HG03159 (cell line): ENCODE data around the gene COL17A1.
A peak's percentile ranks its signal among the peaks of the same experiment; 100 is the strongest.

Experiments used
- ATAC-seq: cut with Tn5 transposase; IDR thresholded peaks from one replicate; pipeline ENCODE4 v1.9.1; 2021; ENCODE audit warnings: mild to moderate bottlenecking, moderate library complexity; ENCODE audit not compliant: unreplicated experiment

Gene COL17A1

DNA sequence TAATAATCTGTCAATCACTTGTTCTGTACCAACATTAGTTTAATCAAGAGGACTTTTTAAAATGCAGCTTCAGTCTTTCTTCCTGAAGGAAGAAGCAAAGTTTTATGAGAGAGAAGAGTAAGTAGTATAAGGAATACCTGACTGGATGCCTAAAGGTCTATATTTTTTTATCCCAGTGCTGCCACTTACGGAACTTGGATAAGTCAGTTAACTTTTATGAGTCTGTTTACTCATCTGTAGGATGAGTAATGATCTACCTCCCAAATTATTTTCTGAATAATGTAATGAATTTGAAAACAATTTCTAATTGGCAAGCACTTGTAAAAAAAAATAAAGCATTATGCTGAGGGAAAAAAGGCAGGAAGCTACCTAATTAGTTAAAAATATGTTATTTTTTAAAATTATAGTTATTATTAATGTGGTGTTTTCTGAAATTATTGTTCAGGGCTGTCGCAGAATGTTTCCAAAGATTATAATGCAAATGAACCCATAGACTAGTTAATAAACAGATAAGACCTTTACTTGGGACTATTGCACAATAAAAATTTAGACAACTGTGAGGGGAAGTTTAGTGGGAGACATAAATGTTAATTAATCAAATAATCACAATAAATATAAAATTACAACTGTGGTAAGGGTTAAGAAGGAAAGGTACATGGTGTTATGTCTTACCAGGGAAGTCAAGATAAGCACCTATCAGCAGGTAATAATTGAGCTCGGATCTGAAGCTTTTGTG lies 94.1 kb downstream of the COL17A1 start:
- no peak for ATAC-seq

DNA sequence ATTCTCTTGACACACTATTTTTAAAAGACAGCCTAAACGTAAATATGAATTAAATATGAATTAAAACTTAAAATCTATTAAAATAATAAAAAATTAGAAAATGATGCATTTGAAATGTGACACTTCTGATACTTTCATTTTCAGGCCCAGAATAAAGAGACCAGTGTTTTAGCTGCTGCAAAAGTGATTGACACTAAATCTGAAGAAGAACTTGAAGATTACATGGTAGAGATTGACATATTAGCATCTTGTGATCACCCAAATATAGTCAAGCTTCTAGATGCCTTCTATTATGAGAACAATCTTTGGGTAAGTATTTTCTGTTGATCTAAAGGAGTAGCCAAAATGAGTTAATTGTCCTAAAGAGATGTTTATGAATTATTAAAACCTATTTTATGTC lies 95.1 kb downstream of the COL17A1 start:
- ATAC-seq = no peak

DNA sequence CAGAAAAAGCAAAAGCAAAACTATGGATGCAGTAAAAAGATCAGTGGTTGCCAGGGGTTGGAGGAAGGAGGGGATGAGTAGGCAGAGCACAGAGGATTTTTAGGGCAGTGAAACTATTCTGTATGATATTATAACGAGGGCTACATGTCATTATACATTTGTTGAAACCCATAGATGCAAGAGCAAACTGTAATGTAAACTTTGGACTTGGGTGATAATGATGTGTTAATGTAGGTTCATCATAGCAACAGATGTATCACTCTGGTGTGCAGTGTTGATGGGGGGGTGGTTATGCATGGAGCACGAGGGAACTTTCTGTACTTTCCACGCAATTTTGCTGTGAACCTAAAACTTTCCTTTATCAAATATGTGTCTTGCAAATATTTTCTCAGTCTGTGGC lies 95.6 kb downstream of the COL17A1 start:
- no peak for ATAC-seq

DNA sequence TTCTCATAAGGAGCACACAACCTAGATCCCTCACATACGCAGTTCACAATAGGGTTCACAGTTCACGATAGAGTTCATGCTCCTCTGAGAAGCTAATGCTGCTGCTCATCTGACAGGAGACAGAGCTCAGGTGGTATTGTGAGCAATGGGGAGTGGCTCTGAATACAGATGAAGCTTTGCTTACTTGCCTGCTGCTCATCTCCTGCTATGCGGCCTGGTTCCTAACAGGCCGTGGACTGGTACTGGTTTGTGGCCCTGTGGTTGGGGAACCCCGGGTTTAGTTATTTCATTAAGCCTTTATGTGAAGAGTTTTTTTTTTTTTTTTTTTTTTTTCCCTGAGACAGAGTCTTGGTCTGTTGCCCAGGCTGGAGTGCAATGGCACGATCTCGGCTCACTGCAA lies 99.3 kb downstream of the COL17A1 start:
- no peak for ATAC-seq

DNA sequence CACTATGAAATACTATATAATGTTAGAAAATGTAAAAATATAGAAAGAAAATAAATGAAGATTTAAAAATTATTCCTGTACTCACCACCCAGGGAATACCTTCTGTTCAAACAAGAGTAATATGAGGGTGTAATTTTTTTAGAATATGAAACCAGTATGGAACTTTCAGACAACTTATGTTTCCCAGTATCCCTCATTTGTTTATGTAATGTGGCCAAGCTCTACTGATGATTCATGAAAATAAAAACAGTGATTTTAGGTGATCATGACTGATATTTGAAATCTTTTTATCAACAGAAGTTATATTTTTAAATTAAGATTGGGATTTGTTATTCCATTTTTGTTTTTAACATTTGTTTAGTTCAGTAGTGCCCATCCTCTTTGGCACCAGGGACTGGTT lies 100.0 kb downstream of the COL17A1 start:
- ATAC-seq = no peak

DNA sequence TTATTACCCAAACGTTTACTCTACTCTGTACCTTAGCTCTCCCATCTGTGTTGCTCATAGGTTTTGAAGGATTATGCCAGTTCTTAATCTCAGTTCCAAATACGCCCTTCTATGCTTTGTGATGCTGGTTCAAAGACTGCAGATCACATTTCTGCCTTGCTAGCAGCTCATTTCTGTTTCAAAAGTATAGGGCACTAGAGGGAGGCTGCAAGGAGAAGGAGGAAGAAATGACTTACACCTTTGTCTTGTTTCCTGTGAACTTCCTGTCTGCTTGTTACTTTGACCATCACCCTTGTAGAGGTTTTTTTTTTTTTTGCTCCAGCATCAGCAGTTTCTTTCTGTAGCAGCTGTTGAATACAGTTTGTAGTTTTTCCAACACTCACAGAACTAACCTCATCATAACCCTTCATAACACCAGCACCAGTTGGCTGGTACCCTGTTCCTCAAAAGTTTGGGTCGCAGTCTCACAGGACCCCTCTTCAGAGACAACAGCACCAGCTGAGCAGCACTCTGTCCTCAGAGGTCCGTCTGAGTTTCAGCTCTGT lies 102.2 kb downstream of the COL17A1 start:
- ATAC-seq = peak; percentile 88

DNA sequence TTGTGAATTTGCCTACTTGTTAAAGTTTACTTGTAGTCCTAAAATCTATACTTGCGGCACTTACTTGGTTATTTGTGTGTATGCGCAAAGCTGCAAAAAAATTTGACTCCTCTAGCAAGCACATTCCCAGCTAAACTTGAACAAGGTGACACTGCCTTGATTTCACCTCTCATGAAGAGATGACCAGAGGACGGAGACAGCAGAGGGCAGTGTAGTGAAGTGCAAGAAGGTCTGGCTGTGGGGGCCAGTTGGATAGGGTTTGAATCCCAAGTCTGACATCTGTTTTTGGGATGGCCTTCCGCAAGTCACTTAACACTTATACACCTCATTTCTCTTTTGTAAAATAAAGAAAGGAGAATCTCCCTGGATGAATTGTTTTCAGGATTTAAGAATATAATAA lies 103.0 kb downstream of the COL17A1 start:
- ATAC-seq = no peak
